ENCODE data around the gene BDH1.

DNA sequence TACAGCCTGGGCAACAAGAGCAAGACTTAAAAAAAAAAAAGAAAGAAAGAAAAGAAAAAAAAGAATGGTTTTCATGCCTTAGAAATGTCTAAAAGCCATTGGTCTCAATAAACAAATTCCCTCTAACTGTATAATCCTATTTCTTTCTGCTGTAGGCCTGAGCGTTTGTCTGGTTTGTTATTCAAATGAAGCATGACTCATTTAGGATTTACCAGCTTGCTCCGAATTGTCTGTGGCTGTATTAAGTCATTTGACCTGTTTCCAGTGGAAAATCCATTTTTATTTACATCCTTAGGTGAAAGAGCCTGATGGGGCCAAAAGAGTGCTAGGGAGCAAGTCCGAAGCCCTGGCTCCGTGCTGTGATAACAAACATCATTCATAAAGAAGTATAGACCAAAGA is 73.8 kb downstream of the BDH1 start:
- TF ChIP-seq CTCF (IDR thresholded peaks at IDR 0.05) (no peak), POLR2A (IDR thresholded peaks at IDR 0.05) (no peak)

Measured in testis (tissue), 2 donors.